ENCODE data around the gene AGAP3.

Gene AGAP3

GRCh38 chr7:151123158-151123821 lies 37.0 kb downstream of the AGAP3 start:
- no peak for DNase-seq (ENCODE audit: low read depth in 2 of 2)

GRCh38 chr7:151123822-151124464 lies 37.7 kb downstream of the AGAP3 start:
- DNase-seq (ENCODE audit: low read depth in 2 of 2): peak; percentile 77 to 83

GRCh38 chr7:151124481-151124880 lies 38.2 kb downstream of the AGAP3 start:
- DNase-seq (ENCODE audit: low read depth in 2 of 2): no peak

- no peak for DNase-seq (ENCODE audit: low read depth in 2 of 2)
Observed at GRCh38 chr7:151124899-151125399, 38.7 kb downstream of the AGAP3 start.

- no peak for DNase-seq (ENCODE audit: low read depth in 2 of 2)
Observed at GRCh38 chr7:151125470-151125845, 39.2 kb downstream of the AGAP3 start.

- no peak for DNase-seq (ENCODE audit: low read depth in 2 of 2)
Observed at GRCh38 chr7:151125846-151126481, 39.7 kb downstream of the AGAP3 start.

- no peak for DNase-seq (ENCODE audit: low read depth in 2 of 2)
Observed at GRCh38 chr7:151126491-151127137, 40.3 kb downstream of the AGAP3 start.

- DNase-seq (ENCODE audit: low read depth in 2 of 2): no peak
Observed at GRCh38 chr7:151128144-151128543, 41.9 kb downstream of the AGAP3 start.

GRCh38 chr7:151128716-151129115 lies 42.4 kb downstream of the AGAP3 start:
- no peak for DNase-seq (ENCODE audit: low read depth in 2 of 2)

- DNase-seq (ENCODE audit: low read depth in 2 of 2): no peak
Observed at GRCh38 chr7:151129117-151129959, 43.1 kb downstream of the AGAP3 start.

- DNase-seq (ENCODE audit: low read depth in 2 of 2): no peak
Observed at GRCh38 chr7:151129960-151130591, 43.8 kb downstream of the AGAP3 start.

GRCh38 chr7:151130741-151131157 lies 44.5 kb downstream of the AGAP3 start:
- no peak for DNase-seq (ENCODE audit: low read depth in 2 of 2)

- no peak for DNase-seq (ENCODE audit: low read depth in 2 of 2)
Observed at GRCh38 chr7:151131224-151131591, 44.9 kb downstream of the AGAP3 start.

- no peak for DNase-seq (ENCODE audit: low read depth in 2 of 2)
Observed at GRCh38 chr7:151131592-151132293, 45.5 kb downstream of the AGAP3 start.

- no peak for DNase-seq (ENCODE audit: low read depth in 2 of 2)
Observed at GRCh38 chr7:151132461-151133205, 46.4 kb downstream of the AGAP3 start.

GRCh38 chr7:151133266-151133985 lies 47.2 kb downstream of the AGAP3 start:
- DNase-seq (ENCODE audit: low read depth in 2 of 2): no peak

- no peak for DNase-seq (ENCODE audit: low read depth in 2 of 2)
Observed at GRCh38 chr7:151133986-151134742, 47.9 kb downstream of the AGAP3 start.

Data from stimulated activated CD4-positive, alpha-beta T cell treated with anti-CD3 and anti-CD28 coated beads, Interleukin-1b, Interleukin-23, amount 100 ng/mL, for 4 hours (primary cell).